Endothelial cell of umbilical vein (primary cell): ENCODE measurements around the gene UNC5B. TPM values are rescaled to one million over a fixed set of nuclear protein-coding genes. Genes with fewer than 3 reads are reported as not detected.

Experiments used
- BruUV-seq: library from RNA; stranded (reverse); fragments of 400-500 nt; replicated peaks from 2 replicates; lab custom pipeline; 2021; lab: Mats Ljungman, UMichigan
- CTCF ChIA-PET: fragments of 300-600, 350-600 bp; sonication (Branson Sonifier 250); formaldehyde crosslinking; loops from one replicate; lab custom pipeline; 2021; ENCODE audit warnings: antibody characterized with exemption, inconsistent platforms; lab: Charles Lee
- POLR2A ChIA-PET: fragments of 300-600, 350-600 bp; sonication (Branson Sonifier 250); formaldehyde crosslinking; loops from one replicate; lab custom pipeline; 2021; ENCODE audit warnings: antibody characterized with exemption, inconsistent platforms; lab: Charles Lee
- DNase-seq: peaks from one replicate; pipeline ENCODE4 v3.0.0-alpha.2; 2011; ENCODE audit warnings: low read depth, low spot score
- FAIRE-seq: peaks from 2 replicates; lab custom pipeline; 2011; peaks lifted over from hg19 to GRCh38; lab: Jason Lieb, UNC
- H2AFZ ChIP-seq: 2 replicates; pipeline ENCODE4 v1.6.0; 2012; ENCODE audit warnings: low read depth, low read length, control low read depth, inconsistent platforms
- H3K27ac ChIP-seq: 2 replicates; pipeline ENCODE4 v1.5.1; 2011; ENCODE audit warnings: low read depth, mild to moderate bottlenecking, control low read depth, low read length, moderate library complexity; ENCODE audit not compliant: insufficient read depth
- H3K27me3 ChIP-seq, 2 experiments: 2 replicates each; pipeline versions ENCODE4 v1.6.0 to v1.6.1; 2011; ENCODE audit warnings: low read length in 2 of 2, mixed read lengths in 1 of 2; ENCODE audit not compliant: control insufficient read depth in 2 of 2, insufficient read depth in 2 of 2
- H3K36me3 ChIP-seq, 2 experiments: 2 replicates in 1 of 2; 3 replicates in 1 of 2; pipeline ENCODE4 v1.5.1; 2011; ENCODE audit warnings: low read length in 2 of 2, mild to moderate bottlenecking in 1 of 2, moderate library complexity in 1 of 2; ENCODE audit not compliant: control insufficient read depth in 2 of 2, insufficient read depth in 2 of 2; ENCODE audit errors: extremely low read depth in 1 of 2
- H3K4me1 ChIP-seq: 3 replicates; pipeline ENCODE4 v1.5.1; 2011; ENCODE audit warnings: mild to moderate bottlenecking, low read length; ENCODE audit not compliant: control insufficient read depth, insufficient read depth; ENCODE audit errors: extremely low read depth
- H3K4me2 ChIP-seq: 2 replicates; pipeline ENCODE4 v1.6.1; 2011; ENCODE audit warnings: low read length, control low read depth, mixed read lengths; ENCODE audit not compliant: insufficient read depth
- H3K4me3 ChIP-seq, 3 experiments: fragments of 200-600 bp in 1 of 3; sonication (generic), shearing (Covaris generic) in 1 of 3; replicated peaks in 1 of 3; 2 replicates each; pipeline ENCODE4 v1.5.1; 2011 to 2016; ENCODE audit warnings: control low read depth in 3 of 3, low read length in 3 of 3, mild to moderate bottlenecking in 2 of 3, inconsistent platforms in 1 of 3, low read depth in 1 of 3, moderate library complexity in 1 of 3; ENCODE audit not compliant: insufficient read depth in 1 of 3
- H3K79me2 ChIP-seq: 2 replicates; pipeline ENCODE4 v1.6.0; 2012; ENCODE audit warnings: low read length, inconsistent platforms; ENCODE audit not compliant: control insufficient read depth, insufficient read depth
- H3K9ac ChIP-seq: replicated peaks from 2 replicates; pipeline ENCODE3; 2011; ENCODE audit warnings: low read length, control low read depth; ENCODE audit not compliant: insufficient read depth; ENCODE audit errors: extremely low read depth
- H3K9me1 ChIP-seq: replicated peaks from 3 replicates; pipeline ENCODE4 v1.6.0; 2011; ENCODE audit warnings: mild to moderate bottlenecking, low read length; ENCODE audit not compliant: control insufficient read depth, insufficient read depth; ENCODE audit errors: extremely low read depth
- H3K9me3 ChIP-seq: replicated peaks from 2 replicates; pipeline ENCODE4 v1.5.1; 2012; ENCODE audit warnings: low read length, inconsistent platforms; ENCODE audit not compliant: control insufficient read depth, insufficient read depth
- H4K20me1 ChIP-seq: replicated peaks from 2 replicates; pipeline ENCODE3; 2011; ENCODE audit warnings: mild to moderate bottlenecking, low read length; ENCODE audit not compliant: control insufficient read depth, insufficient read depth; ENCODE audit errors: extremely low read depth
- CTCF ChIP-seq, 2 donors: IDR thresholded peaks; 1 replicate in 1 of 2; 2 replicates in 1 of 2; pipeline ENCODE4 v1.5.1; 2011; ENCODE audit warnings: low read length in 2 of 2, mild to moderate bottlenecking in 2 of 2, moderate library complexity in 2 of 2, control low read depth in 1 of 2, inconsistent platforms in 1 of 2, low read depth in 1 of 2; ENCODE audit not compliant: insufficient read depth in 1 of 2; ENCODE audit errors: extremely low read depth in 1 of 2
- EZH2 ChIP-seq: IDR thresholded peaks from 2 replicates; pipeline ENCODE4 v1.6.1; 2012; ENCODE audit warnings: borderline replicate concordance, low read depth, mild to moderate bottlenecking, moderate library complexity, low read length, inconsistent platforms; ENCODE audit not compliant: severe bottlenecking
- FOS ChIP-seq: IDR thresholded peaks from 2 replicates; pipeline ENCODE4 v1.6.1; 2011; ENCODE audit warnings: mild to moderate bottlenecking, low read length, moderate library complexity, borderline replicate concordance; ENCODE audit not compliant: insufficient read depth
- POLR2AphosphoS5 ChIP-seq: IDR thresholded peaks from 2 replicates; pipeline ENCODE4 v1.6.1; 2012; ENCODE audit warnings: low read depth, mild to moderate bottlenecking, control low read depth, low read length, moderate library complexity; ENCODE audit not compliant: insufficient read depth
- dilution Hi-C: fragments of 300-500 bp; cut with MboI; formaldehyde crosslinking; loops from one replicate; pipeline ENCODE4 v1.15.0; 2019; ENCODE audit warnings: low sequenced_read_pairs; ENCODE audit not compliant: extremely low pct_ligation_motif_present
- intact Hi-C: fragments of 100-400 bp; cut with micrococcal nuclease; formaldehyde crosslinking; loops from one replicate; pipeline ENCODE4 v1.10.0; 2022
- polyA plus RNA-seq, 4 experiments: library from polyadenylated mRNA; depleted of rRNA in 3 of 4; stranded (reverse) in 3 of 4; unstranded in 1 of 4; fragments of >200 nt; gene quantifications; 2 replicates each; pipeline versions ENCODE4 v1.2.1 to v1.2.3, GENCODE V29; 2011 to 2012; ENCODE audit warnings: missing spikeins in 1 of 4
- total RNA-seq: library from RNA; stranded (reverse); gene quantifications from 2 replicates; pipeline ENCODE4 v1.2.3, GENCODE V29; 2021
- TF ChIP-seq, protein P1 (sequence below): IDR thresholded peaks from 2 replicates; pipeline ENCODE4 v1.6.1; 2011; ENCODE audit not compliant: insufficient read depth, insufficient read length

UNC5B gene
- total and polyA plus RNA-seq, 2 donors (not counting 3 experiments of a cell fraction or from before 2014, with no cell fraction given), result 0.39 to 2.5 TPM

- intact Hi-C loops (loop anchor here (1.0 to 10.0 kb wide), 2 partner anchors 92 to 140 kb away; no protein-coding TSS in a partner anchor), dilution Hi-C loops (no loop called here)
- Histone ChIP-seq H3K4me3 (no peak overlapping the region), H3K4me2 (no peak overlapping the region), H3K9me1 (no peaks in the 10 kb centered on the region), H3K9me3 (no peaks in the 10 kb centered on the region), H3K27ac (no peak overlapping the region), H3K4me1 (peaks cover 17% of the 10 kb centered on the region), H3K9ac (no peak overlapping the region), H3K36me3 (no peaks in the 10 kb centered on the region), H2AFZ (no peak overlapping the region), H4K20me1 (no peaks in the 10 kb centered on the region), H3K27me3 (peaks cover 8 to 13% of the 10 kb centered on the region in 2 experiments), H3K79me2 (no peaks in the 10 kb centered on the region)
- ChIA-PET CTCF (interaction anchor here (1.1 to 3.5 kb wide), 7 partner anchors 10 to 281 kb away, joined by 3 to 23 read pairs (median 5); no protein-coding TSS in a partner anchor), POLR2A (no interaction called here)
- BruUV-seq, result no TSS peak
- FAIRE-seq (no peak), DNase-seq (no peak)
- no peak for TF ChIP-seq POLR2AphosphoS5
- TF ChIP-seq, protein P1, sequence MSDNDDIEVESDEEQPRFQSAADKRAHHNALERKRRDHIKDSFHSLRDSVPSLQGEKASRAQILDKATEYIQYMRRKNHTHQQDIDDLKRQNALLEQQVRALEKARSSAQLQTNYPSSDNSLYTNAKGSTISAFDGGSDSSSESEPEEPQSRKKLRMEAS, result no peak
- TF ChIP-seq CTCF (IDR thresholded peaks at IDR 0.05; ENCODE audit: extremely low read depth in 1 of 2, insufficient read depth in 1 of 2, low read depth in 1 of 2, low read length in 2 of 2), result no peak
- TF ChIP-seq EZH2, result no peak
- no peak for TF ChIP-seq FOS
Observed at GRCh38 chr10:71204746-71205145, 7.6 kb upstream of the UNC5B start.
